GM13977 (cell line): Measurements from ENCODE around the gene PLEKHG3.

Source experiments
- DNase-seq: peaks from one replicate; pipeline ENCODE4 v3.0.0; 2012; ENCODE audit warnings: low spot score
- CTCF ChIP-seq: IDR thresholded peaks from 2 replicates; pipeline ENCODE4 v1.5.1; 2012; ENCODE audit warnings: mild to moderate bottlenecking, control low read depth; ENCODE audit not compliant: insufficient read depth; ENCODE audit errors: extremely low read depth, missing control alignments
- in situ Hi-C: fragments of 300-500 bp; cut with MboI; formaldehyde crosslinking; loops from one replicate; pipeline ENCODE4 v1.12.0; 2022; ENCODE audit warnings: low sequenced_read_pairs, low pct_unique_long_range_greater_than_20kb, mixed read lengths, inconsistent platforms; ENCODE audit not compliant: unreplicated experiment

The PLEKHG3 gene

DNA sequence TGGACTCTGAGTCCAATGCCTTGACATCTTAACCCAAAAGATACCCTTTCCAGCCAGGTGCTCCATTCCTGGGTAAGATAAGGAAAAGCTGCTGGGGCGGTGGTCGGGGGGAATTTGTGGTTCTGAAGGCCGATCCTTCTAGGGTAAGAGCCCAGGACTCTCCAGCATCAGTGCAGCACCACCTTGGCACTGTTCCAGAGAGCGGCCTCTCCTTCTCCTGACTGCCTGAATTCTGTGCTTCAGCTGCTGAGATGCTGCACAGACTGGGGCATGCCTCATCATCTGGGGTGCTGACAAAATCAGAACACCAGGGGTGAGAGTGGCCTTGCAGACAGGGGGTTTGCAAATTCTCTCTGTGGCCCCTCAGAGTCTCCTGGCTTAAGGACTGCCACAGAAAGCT lies 88.0 kb downstream of the PLEKHG3 start:
- TF ChIP-seq CTCF, result no peak
- in situ Hi-C loops, result no loop called here
- DNase-seq, result no peak

DNA sequence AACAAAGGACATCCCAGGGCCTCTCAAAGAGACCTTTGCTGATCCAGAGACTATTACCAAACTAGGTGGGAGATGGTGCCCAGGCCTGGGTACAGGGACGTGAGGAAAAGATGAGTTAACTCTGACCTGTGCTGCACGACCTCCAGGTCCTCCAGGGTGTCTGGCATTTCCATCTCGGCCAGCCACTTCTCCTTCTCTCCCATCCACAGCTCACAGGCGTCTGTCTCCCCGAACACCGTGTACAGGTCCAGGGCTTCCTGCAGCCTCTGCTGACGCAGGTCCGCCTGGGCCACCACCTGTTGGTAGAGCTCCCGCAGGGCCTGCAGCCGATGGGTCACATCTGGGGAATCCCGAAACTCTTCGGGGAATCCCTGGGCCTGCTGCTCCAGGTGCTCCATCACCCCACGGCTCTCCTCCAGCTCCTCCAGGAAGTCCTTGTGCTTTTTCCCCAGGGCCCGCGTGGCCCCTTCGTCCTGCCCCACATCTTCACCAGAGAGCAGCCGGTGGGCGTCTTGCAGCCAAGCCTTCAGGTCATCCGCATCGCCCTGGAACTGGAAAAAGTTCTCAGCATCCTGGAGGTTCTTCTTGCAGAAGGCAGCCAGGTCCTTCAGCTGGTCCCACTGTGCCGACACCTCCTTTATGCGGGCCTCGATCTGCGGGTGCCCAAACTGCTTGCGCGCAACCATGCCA lies 88.8 kb downstream of the PLEKHG3 start:
- no peak for DNase-seq
- in situ Hi-C loops, result no loop called here

GRCh38 chr14:64795211-64795610 lies 91.0 kb downstream of the PLEKHG3 start:
- no peak for DNase-seq
- in situ Hi-C loops, result no loop called here
- no peak for TF ChIP-seq CTCF

More for the DNA sequence above, 88.8 kb downstream of the PLEKHG3 start:
- TF ChIP-seq CTCF, result no peak

DNA sequence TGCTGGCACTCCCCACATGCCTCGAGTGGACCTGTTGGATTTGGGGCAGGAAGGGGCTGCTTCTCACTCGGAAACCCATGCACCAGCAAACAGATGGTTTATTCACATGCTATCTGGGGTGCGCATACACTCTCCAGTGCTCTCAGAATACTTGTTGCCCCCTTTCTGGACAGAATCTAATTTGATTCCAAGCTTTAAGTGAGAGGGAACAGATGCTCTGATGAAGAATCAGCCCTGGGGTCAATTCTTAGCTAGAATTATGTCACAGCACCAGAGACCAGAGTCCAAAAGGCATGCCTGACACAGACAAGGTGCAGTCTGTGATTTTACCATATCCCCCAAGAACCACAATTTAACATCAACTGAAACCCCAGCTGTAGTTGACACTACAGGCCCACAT lies 91.7 kb downstream of the PLEKHG3 start:
- no peak for TF ChIP-seq CTCF
- in situ Hi-C loops, result no loop called here
- no peak for DNase-seq

DNA sequence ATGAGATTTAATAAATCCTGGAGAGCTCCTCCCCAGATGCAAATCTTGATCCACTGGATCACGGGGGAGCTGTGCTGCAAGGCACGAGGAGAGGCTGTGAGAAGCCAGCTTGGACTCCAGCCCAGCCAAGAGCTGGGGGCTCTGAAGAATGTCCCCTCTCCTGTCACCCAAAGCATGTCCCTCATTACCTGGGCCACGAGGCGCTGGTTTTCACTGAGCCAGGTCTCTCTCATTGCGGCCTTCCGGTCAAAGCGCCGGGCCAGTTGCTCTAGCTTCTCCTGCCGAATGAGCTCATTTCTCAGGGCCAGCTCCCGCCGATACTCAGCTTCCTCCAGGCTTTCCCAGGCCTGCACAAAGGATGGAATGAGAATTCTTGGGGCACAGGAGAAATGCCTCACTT lies 92.1 kb downstream of the PLEKHG3 start:
- TF ChIP-seq CTCF, result no peak
- in situ Hi-C loops, result no loop called here
- no peak for DNase-seq

GRCh38 chr14:64799555-64799954 lies 95.3 kb downstream of the PLEKHG3 start:
- in situ Hi-C loops, result no loop called here
- no peak for DNase-seq
- no peak for TF ChIP-seq CTCF
